ENCODE results near the gene PHF13.

GRCh38 chr1:6585081-6585722, 28.3 kb upstream of the PHF13 start:
- no peak for TF ChIP-seq EZH2phosphoT487 (IDR thresholded peaks at IDR 0.05; ENCODE audit: insufficient read depth, low read depth)
- no peak for TF ChIP-seq EZH2 (IDR thresholded peaks at IDR 0.05; ENCODE audit: insufficient read depth, poor library complexity, severe bottlenecking)
